Measurements from ENCODE around the gene FNBP1L. TPM values are rescaled to one million over a fixed set of nuclear protein-coding genes. Genes with fewer than 3 reads are reported as not detected.

FNBP1L gene
- total and polyA plus RNA-seq, 2 experiments from 2014 or later = 56.3 to 132 TPM

- no peak for TF ChIP-seq EZH2phosphoT487 (IDR thresholded peaks at IDR 0.05; ENCODE audit: unreplicated experiment)
Observed at GRCh38 chr1:93599479-93599878, 151.6 kb downstream of the FNBP1L start (continued).

- DNase-seq (ENCODE audit: low spot score) = no peak
- Mint-ChIP-seq H3K36me3 (ENCODE audit: low read depth) (no peaks in the 10 kb centered on the region), H3K9me3 (no peaks in the 10 kb centered on the region), H3K4me1 (peaks cover 20% of the 10 kb centered on the region), H3K27ac (no peak overlapping the region), H3K4me3 (no peak overlapping the region), H3K27me3 (ENCODE audit: insufficient read depth, low read depth, poor library complexity) (no peaks in the 10 kb centered on the region)
- Histone ChIP-seq H3K27me3 (ENCODE audit: insufficient read depth) (no peaks in the 10 kb centered on the region), H3F3A (replicated peaks; ENCODE audit: low read depth) (no peaks in the 10 kb centered on the region), H3K36me3 (ENCODE audit: insufficient read depth) (no peaks in the 10 kb centered on the region), H3K4me3 (no peak overlapping the region), H3K27ac (ENCODE audit: low read depth) (no peak overlapping the region), H3K4me2 (no peak overlapping the region), H3K9me2 (ENCODE audit: insufficient read depth) (no peaks in the 10 kb centered on the region), H2AFZ (no peak overlapping the region), H3K79me2 (replicated peaks; ENCODE audit: insufficient read depth) (0 out of 2 replicates have a peak, but pooled peaks cover 4% of the 10 kb centered on the region), H3K4me1 (ENCODE audit: insufficient read depth) (peaks cover 14% of the 10 kb centered on the region), H4K20me1 (replicated peaks; ENCODE audit: insufficient read depth) (no peaks in the 10 kb centered on the region)
- no peak for ATAC-seq
- TF ChIP-seq REST (IDR thresholded peaks at IDR 0.05; ENCODE audit: unreplicated experiment) (no peak), JUNB (IDR thresholded peaks at IDR 0.05; ENCODE audit: unreplicated experiment) (no peak), STAT1 (IDR thresholded peaks at IDR 0.05; ENCODE audit: unreplicated experiment) (no peak), ZNF114 (CRISPR knock-in tag; IDR thresholded peaks at IDR 0.05) (no peak), ZNF331 (CRISPR knock-in tag; IDR thresholded peaks at IDR 0.05; ENCODE audit: low read depth) (no peak), ZNF462 (CRISPR knock-in tag; IDR thresholded peaks at IDR 0.05) (no peak)
Observed at GRCh38 chr1:93600663-93601062, 152.7 kb downstream of the FNBP1L start.
